ENCODE measurements around the gene DNAH17.
A peak's percentile ranks its signal among the peaks of the same experiment; 100 is the strongest.

Gene DNAH17

DNA sequence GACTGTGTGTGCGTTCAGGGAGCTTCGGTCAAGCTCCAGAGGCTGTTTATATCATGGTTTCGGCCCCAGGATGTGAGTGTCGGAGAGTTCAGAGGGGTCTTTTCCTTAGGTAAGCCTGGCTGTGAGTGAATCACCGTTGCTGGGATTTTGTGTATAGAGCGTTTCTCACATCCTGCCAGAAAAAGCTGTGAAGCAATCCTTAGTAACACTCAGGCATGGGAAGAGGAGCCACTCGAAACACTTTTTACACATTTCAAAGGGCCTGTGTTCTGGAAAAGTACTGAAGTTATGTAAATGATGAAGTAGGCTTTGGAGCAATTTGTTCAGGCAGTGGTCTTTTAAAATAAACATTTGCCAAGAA lies 198.1 kb downstream of the DNAH17 start:
- no peak for DNase-seq

DNA sequence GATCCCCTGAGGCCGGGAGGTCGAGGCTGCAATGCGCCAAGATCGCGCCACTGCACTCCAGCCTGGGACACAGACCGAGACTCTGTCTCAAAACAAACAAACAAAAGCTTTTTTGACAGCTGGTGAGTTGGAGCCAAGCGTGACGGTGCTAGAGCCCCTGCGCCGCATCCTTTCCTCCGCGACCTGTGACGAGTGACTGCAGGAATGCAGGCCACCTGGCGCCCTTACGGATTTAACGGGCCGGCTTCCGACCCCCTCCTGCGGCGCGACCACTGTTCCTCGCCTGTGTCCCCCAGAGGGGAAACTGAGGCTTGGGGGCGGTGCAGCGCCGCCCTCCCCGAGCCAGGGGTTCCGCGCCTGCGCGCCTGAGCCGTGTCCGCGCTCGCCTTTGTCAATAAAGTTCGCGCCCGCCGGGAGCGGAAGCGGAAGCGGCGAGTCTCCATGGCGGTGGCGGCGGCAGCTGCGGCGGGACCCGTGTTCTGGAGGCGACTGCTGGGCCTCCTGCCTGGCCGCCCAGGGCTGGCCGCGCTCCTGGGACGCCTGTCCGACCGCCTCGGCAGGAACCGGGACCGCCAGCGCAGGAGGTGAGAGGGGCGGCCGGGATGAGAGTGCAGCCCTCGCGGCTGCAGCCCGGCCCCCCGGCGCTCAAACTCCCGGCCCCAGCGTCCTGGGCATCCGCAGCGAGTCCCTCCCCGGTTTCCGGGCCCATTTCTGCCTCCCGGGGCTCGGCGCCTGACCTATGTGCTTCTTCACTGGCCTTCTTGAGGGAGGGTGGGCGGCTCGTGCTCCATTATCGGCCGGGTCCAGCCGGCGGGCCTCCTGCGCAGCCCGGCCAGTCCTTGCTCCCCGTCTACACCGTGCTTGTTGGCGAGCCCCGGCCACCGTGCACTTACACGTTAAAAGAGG lies 198.7 kb downstream of the DNAH17 start, which contains the start of gene PGS1:
TSS of gene PGS1 (plus strand) at position 425 of the 906 bp plus-strand sequence. CDS start at position 442, 17 bp downstream.
- DNase-seq: peak; percentile 83

DNA sequence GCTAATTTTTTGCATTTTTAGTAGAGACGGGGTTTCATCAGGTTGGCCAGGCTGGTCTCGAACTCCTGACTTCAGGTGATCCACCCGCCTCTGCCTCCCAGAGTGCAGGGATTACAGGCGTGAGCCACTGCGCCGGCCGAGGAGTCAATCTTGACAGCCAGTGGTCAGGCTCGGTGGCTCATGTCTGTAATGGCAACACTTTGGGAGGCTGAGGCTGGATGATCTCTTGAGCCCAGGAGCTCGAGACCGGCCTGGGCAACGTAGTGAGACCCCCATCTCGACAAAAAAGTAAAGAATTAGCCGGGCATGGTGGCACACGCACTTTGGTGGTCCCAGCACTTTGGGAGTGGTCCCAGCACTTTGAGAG lies 199.4 kb downstream of the DNAH17 start:
- no peak for DNase-seq

DNA sequence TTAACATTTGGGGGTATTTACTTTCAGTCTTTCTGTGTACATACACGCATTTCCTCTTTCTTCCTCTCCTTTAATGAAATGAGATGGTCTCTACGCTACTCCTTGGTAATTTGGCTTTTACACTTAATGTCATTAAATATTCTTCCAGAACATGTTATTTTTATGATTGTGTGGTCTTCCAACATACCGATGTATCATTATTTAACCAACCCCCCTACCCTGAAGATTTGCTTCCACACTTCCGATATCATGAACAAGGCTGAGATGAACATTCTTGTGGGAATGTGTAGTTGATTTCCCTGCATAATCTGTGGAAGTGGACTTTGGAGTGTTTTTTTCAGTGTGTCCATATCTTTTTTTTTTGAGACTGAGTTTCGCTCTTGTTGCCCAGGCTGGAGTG lies 201.0 kb downstream of the DNAH17 start:
- DNase-seq: no peak

- DNase-seq: no peak
These were observed 201.6 kb downstream of the DNAH17 start for GRCh38 chr17:78375401-78376151.

DNA sequence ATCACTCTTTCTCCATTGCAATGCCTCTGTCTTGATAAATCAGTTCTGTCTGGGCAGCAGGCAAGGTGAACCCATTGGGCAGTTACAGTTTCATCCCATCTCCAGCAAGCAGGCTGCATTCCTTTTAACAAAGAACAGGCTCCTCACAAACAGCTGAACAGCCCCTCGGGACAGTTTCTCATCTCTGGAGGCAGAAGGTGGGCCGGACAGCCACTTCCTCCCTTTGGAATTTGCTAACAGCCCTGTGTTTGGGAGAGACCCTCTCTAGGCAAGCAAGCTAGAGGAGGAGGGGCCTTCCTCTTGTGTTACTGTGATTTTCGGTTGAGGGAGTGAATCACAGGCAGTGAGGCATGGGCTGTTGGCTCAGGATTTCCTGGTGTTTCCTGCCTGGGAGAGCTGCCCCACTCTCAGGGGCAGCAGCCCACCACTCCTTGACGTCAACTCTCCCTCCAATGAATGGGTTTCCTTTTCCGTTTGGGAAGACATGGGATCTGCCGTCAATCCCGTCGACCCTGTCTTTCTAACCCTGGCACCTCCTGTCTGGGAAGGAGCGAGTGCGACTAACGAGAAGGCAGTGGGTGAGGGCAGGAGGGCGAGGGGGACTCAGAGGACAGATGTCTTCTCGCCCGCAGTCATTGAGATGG lies 202.4 kb downstream of the DNAH17 start:
- DNase-seq: no peak

- DNase-seq: no peak
These were observed 203.0 kb downstream of the DNAH17 start for GRCh38 chr17:78374189-78374588.

Data from CD4-positive, alpha-beta T cell treated with Interleukin-12 subunit alpha and Interleukin-12 subunit beta, for 1 hour (primary cell).